HAP-1 (cell line): ENCODE data around the gene PCDHB9.
"Not testable (repeated sequence)": the region's sequence is repeated elsewhere in the genome, so short reads cannot be mapped to it uniquely, and the experiment has no call there.

Experiments
- DNase-seq, 2 experiments: peaks; one replicate each; pipeline ENCODE4 v3.0.0-alpha.2; 2016 to 2020; ENCODE audit warnings: low spot score in 2 of 2
- H3K27me3 ChIP-seq: fragments of 250-450 bp; sonication (Bioruptor Pico); 2 replicates; pipeline ENCODE4 v1.5.1; 2020; ENCODE audit warnings: low read depth, mild to moderate bottlenecking, moderate library complexity
- H3K36me3 ChIP-seq: fragments of 250-450 bp; sonication (Bioruptor Pico); replicated peaks from 2 replicates; pipeline ENCODE4 v1.5.1; 2020; ENCODE audit warnings: mild to moderate bottlenecking
- H3K4me1 ChIP-seq: fragments of 250-450 bp; sonication (Bioruptor Pico); 2 replicates; pipeline ENCODE4 v1.5.1; 2020; ENCODE audit warnings: mild to moderate bottlenecking
- H3K4me3 ChIP-seq: fragments of 250-450 bp; sonication (Bioruptor Pico); 2 replicates; pipeline ENCODE4 v1.5.1; 2020; ENCODE audit warnings: mild to moderate bottlenecking, moderate library complexity
- H3K9me3 ChIP-seq: fragments of 250-450 bp; sonication (Bioruptor Pico); 2 replicates; pipeline ENCODE4 v1.5.1; 2020; ENCODE audit warnings: mild to moderate bottlenecking, moderate library complexity
- in situ Hi-C: fragments of 300-500 bp; cut with MboI; formaldehyde crosslinking; loops from 3 replicates; pipeline ENCODE4 v1.14.3; 2020; ENCODE audit warnings: low sequenced_read_pairs, inconsistent platforms, mixed read lengths

The PCDHB9 gene

DNA sequence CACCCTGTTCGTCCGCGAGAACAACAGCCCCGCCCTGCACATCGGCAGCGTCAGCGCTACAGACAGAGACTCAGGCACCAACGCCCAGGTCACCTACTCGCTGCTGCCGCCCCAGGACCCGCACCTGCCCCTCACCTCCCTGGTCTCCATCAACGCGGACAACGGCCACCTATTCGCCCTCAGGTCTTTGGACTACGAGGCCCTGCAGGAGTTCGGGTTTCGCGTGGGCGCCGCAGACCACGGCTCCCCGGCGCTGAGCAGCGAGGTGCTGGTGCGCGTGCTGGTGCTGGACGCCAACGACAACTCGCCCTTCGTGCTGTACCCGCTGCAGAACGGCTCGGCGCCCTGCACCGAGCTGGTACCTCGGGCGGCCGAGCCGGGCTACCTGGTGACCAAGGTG lies 49.0 kb downstream of the PCDHB9 start:
- DNase-seq, H3K4me1 ChIP-seq, H3K36me3 ChIP-seq, H3K9me3 ChIP-seq, H3K4me3 ChIP-seq, in situ Hi-C loops, H3K27me3 ChIP-seq: not testable (repeated sequence)

DNA sequence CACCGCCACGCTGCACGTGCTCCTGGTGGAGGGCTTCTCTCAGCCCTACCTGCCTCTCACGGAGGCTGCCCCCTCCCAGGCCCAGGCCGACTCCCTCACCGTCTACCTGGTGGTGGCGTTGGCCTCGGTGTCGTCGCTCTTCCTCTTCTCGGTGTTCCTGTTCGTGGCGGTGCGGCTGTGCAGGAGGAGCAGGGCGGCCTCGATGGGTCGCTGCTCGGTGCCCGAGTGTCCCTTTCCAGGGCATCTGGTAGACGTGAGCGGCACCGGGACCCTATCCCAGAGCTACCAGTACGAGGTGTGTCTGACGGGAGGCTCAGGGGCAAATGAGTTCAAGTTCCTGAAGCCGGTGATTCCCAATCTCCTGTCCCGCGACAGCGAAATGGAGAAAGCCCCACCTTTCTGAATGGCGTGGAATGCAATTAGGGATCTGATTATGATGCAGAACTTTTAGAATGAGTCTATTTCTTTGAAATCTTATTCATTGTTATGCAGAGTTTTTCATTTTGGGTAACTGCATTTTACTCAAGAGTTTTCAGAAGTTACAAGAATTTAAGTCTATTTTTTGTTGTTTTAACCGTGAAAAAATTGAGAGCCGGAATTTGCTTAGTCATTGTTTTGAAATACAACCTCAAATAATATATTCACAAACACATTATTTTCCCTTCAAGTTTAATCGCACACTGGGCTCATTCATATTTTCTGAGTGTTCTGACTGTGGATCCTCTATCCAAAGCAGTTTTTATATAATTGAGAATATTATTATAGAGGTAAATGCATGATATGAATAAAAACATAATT lies 49.8 kb downstream of the PCDHB9 start:
- DNase-seq = no peak
- H3K9me3 ChIP-seq = no peaks in the 10 kb centered on the region
- in situ Hi-C loops = no loop called here
- H3K4me3 ChIP-seq = no peak overlapping the region
- no peaks in the 10 kb centered on the region for H3K36me3 ChIP-seq
- H3K4me1 ChIP-seq = no peaks in the 10 kb centered on the region
- no peaks in the 10 kb centered on the region for H3K27me3 ChIP-seq
